Glutamatergic neuron (in vitro differentiated cells): Measurements from ENCODE around the gene CLPTM1L. TPM values are rescaled to one million over a fixed set of nuclear protein-coding genes. Genes with fewer than 3 reads are reported as not detected.
A peak's percentile ranks its signal among the peaks of the same experiment; 100 is the strongest.
"Not testable (repeated sequence)": the region's sequence is repeated elsewhere in the genome, so short reads cannot be mapped to it uniquely, and the experiment has no call there.

Source experiments
- DNase-seq: peaks from one replicate; pipeline ENCODE4 v3.0.0; 2022
- H3K27ac Mint-ChIP-seq: one replicate; pipeline ENCODE4 v1.8.0; 2020; ENCODE audit warnings: mild to moderate bottlenecking, mixed read lengths, inconsistent platforms; ENCODE audit not compliant: unreplicated experiment
- H3K27me3 Mint-ChIP-seq: one replicate; pipeline ENCODE4 v1.8.0; 2020; ENCODE audit warnings: mild to moderate bottlenecking, moderate library complexity, mixed read lengths, inconsistent platforms; ENCODE audit not compliant: unreplicated experiment
- H3K36me3 Mint-ChIP-seq: one replicate; pipeline ENCODE4 v1.8.0; 2020; ENCODE audit warnings: mild to moderate bottlenecking, mixed read lengths, inconsistent platforms; ENCODE audit not compliant: unreplicated experiment
- H3K4me1 Mint-ChIP-seq: one replicate; pipeline ENCODE4 v1.8.0; 2020; ENCODE audit warnings: mild to moderate bottlenecking, low read depth, mixed read lengths, inconsistent platforms; ENCODE audit not compliant: unreplicated experiment
- H3K4me3 Mint-ChIP-seq: one replicate; pipeline ENCODE4 v1.8.0; 2020; ENCODE audit warnings: mild to moderate bottlenecking, mixed read lengths, inconsistent platforms; ENCODE audit not compliant: unreplicated experiment
- H3K9me3 Mint-ChIP-seq: one replicate; pipeline ENCODE4 v1.8.0; 2020; ENCODE audit warnings: mild to moderate bottlenecking, moderate library complexity, mixed read lengths, inconsistent platforms; ENCODE audit not compliant: unreplicated experiment
- total RNA-seq: library from RNA; stranded (reverse); fragmentation: NEBNext Ultra II Directional; extraction: Animal tissue kit (Norgen Biotek cat#: 25700); gene quantifications from one replicate; pipeline ENCODE4 v1.2.1, GENCODE V29; 2021; ENCODE audit not compliant: unreplicated experiment
- TF ChIP-seq, protein P1 (sequence below): fragments of 200-600 bp; sonication (generic); IDR thresholded peaks from one replicate; pipeline ENCODE4 v1.5.0; 2021; ENCODE audit not compliant: partially characterized antibody, unreplicated experiment

The CLPTM1L gene
- total RNA-seq, 1 donor from 2014 or later, result 95.2 TPM

DNA sequence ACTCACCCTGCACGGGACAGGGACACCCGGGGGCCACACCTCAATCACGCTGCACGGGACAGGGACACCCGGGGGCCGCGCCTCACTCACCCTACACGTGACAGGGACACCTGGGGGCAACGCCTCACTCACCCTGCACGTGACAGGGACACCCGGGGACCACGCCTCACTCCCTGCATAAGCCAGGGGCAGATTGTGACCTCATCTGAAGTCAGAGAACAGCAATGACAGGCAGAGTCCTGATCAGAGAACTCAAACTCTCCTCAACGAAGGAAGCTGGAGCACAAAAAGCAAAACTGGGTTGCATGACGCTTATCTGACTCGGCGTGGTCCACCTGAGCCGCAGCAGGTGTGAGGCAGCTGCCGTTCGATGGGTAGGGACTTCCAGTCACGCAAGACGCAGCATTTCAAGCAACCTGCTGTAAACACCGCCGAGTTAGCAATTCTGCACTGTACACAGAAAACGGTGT lies 53.3 kb downstream of the CLPTM1L start:
- Mint-ChIP-seq H3K4me1 (peaks cover 11% of the 10 kb centered on the region), H3K9me3 (peaks cover 16% of the 10 kb centered on the region), H3K27me3 (peaks cover 11% of the 10 kb centered on the region), H3K36me3 (peaks cover 6% of the 10 kb centered on the region), H3K4me3 (no peak overlapping the region), H3K27ac (no peak overlapping the region)
- TF ChIP-seq, protein P1, sequence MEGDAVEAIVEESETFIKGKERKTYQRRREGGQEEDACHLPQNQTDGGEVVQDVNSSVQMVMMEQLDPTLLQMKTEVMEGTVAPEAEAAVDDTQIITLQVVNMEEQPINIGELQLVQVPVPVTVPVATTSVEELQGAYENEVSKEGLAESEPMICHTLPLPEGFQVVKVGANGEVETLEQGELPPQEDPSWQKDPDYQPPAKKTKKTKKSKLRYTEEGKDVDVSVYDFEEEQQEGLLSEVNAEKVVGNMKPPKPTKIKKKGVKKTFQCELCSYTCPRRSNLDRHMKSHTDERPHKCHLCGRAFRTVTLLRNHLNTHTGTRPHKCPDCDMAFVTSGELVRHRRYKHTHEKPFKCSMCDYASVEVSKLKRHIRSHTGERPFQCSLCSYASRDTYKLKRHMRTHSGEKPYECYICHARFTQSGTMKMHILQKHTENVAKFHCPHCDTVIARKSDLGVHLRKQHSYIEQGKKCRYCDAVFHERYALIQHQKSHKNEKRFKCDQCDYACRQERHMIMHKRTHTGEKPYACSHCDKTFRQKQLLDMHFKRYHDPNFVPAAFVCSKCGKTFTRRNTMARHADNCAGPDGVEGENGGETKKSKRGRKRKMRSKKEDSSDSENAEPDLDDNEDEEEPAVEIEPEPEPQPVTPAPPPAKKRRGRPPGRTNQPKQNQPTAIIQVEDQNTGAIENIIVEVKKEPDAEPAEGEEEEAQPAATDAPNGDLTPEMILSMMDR, result no peak
- DNase-seq, result no peak

DNA sequence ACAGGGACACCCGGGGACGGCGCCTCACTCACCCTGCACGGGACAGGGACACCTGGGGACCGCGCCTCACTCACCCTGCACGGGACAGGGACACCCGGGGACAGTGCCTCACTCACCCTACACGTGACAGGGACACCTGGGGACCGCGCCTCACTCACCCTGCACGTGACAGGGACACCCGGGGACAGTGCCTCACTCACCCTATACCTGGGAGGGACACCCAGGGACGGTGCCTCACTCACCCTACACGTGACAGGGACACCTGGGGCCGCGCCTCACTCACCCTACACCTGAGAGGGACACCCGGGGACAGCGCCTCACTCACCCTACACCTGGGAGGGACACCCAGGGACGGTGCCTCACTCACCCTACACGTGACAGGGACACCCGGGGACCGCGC lies 53.9 kb downstream of the CLPTM1L start:
- peaks cover 17% of the 10 kb centered on the region for H3K9me3 Mint-ChIP-seq
- not testable (repeated sequence) for H3K4me3 Mint-ChIP-seq, DNase-seq, H3K27ac Mint-ChIP-seq, H3K4me1 Mint-ChIP-seq
- H3K27me3 Mint-ChIP-seq, result peaks cover 14% of the 10 kb centered on the region
- H3K36me3 Mint-ChIP-seq, result peaks cover 10% of the 10 kb centered on the region

DNA sequence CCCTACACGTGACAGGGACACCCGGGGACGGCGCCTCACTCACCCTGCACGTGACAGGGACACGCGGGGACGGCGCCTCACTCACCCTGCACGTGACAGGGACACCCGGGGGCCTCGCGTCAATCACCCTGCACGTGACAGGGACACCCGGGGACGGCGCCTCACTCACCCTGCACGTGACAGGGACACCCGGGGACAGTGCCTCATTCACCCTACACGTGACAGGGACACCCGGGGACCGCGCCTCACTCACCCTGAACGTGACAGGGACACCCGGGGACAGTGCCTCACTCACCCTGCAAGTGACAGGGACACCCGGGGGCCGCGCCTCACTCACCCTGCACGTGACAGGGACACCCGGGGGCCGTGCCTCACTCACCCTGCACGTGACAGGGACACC lies 55.3 kb downstream of the CLPTM1L start:
- DNase-seq, H3K4me3 Mint-ChIP-seq, H3K4me1 Mint-ChIP-seq, H3K27ac Mint-ChIP-seq: not testable (repeated sequence)
- peaks cover 19% of the 10 kb centered on the region for H3K9me3 Mint-ChIP-seq
- H3K36me3 Mint-ChIP-seq, result peaks cover 11% of the 10 kb centered on the region
- H3K27me3 Mint-ChIP-seq, result peaks cover 14% of the 10 kb centered on the region

DNA sequence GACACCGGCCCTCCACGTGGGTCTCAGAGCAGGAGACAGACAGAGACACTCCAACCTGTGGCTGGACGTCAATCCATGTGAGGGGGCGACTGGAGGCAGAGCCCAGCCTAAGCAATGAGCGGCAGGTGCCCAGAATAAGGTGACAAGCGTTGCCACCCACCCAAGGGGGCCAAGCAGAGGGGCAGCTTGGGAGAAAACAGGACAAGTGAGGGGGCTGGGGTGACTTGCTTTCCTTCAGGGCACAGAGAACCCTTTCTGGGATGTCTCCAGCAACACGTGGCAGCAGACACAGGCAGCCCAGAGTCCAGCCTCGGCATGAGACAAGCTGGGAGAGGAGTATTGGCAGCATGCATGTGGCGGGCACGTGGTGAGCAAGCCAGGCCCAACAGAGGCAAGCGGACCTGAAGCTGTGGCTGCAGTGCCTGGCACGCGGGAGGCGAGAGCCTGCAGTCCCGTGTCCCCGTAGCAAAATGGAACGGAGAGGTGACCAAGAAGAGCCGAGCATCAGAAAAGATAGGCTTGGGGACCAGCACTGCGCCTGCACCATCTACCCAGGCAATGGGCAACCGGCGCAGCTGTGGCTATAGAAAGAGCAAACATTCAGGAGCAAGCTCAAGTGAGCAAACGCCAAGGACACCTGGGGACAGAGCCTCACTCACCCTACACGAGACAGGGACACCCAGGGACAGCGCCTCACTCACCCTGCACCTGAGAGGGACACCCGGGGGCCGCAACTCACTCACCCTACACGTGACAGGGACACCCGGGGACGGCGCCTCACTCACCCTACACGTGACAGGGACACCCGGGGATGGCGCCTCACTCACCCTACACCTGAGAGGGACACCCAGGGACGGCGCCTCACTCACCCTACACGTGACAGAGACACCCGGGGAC lies 56.2 kb downstream of the CLPTM1L start:
- Mint-ChIP-seq H3K9me3 (peaks cover 23% of the 10 kb centered on the region), H3K4me1 (peaks cover 7% of the 10 kb centered on the region), H3K36me3 (peaks cover 11% of the 10 kb centered on the region), H3K27ac (peak overlapping the region; percentile 5), H3K4me3 (no peak overlapping the region), H3K27me3 (peaks cover 16% of the 10 kb centered on the region)
- DNase-seq, result no peak
- TF ChIP-seq, protein P1, result no peak

GRCh38 chr5:1285883-1286291 lies 59.0 kb downstream of the CLPTM1L start:
- peaks cover 16% of the 10 kb centered on the region for H3K36me3 Mint-ChIP-seq
- TF ChIP-seq, protein P1, result no peak
- no peak for DNase-seq
- peaks cover 9% of the 10 kb centered on the region for H3K27me3 Mint-ChIP-seq
- H3K4me3 Mint-ChIP-seq, result no peak overlapping the region
- H3K27ac Mint-ChIP-seq, result no peak overlapping the region
- H3K9me3 Mint-ChIP-seq, result peaks cover 19% of the 10 kb centered on the region
- H3K4me1 Mint-ChIP-seq, result peaks cover 1% of the 10 kb centered on the region

GRCh38 chr5:1285141-1285540 lies 59.8 kb downstream of the CLPTM1L start:
- Mint-ChIP-seq H3K36me3 (peaks cover 16% of the 10 kb centered on the region), H3K4me3 (no peak overlapping the region), H3K9me3 (peaks cover 19% of the 10 kb centered on the region), H3K27me3 (peaks cover 9% of the 10 kb centered on the region), H3K4me1 (peaks cover 1% of the 10 kb centered on the region), H3K27ac (peak overlapping the region; percentile 33)
- TF ChIP-seq, protein P1, result no peak
- DNase-seq, result no peak

DNA sequence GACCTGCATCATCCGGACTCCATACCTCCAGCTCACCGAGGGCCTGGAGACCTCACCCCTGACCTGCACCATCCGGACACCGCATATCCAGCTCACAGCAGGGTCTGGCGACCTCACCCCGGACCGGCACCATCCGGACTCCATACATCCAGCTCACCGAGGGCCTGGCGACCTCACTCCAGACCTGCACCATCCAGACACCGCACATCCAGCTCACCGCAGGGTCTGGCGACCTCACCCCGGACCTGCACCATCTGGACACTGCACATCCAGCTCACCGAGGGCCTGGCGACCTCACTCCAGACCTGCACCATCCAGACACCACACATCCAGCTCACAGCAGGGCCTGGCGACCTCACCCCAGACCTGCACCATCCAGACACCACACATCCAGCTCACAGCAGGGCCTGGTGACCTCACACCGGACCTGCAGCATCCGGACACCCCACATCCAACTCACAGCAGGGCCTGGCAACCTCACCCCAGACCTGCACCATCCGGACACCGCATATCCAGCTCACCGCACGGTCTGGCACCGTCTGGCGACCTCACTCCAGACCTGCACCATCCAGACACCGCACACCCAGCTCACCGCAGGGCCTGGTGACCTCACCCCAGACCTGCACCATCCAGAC lies 60.4 kb downstream of the CLPTM1L start:
- not testable (repeated sequence) for H3K27me3 Mint-ChIP-seq, H3K4me3 Mint-ChIP-seq, H3K4me1 Mint-ChIP-seq, DNase-seq
- Mint-ChIP-seq H3K27ac (peak overlapping the region; percentile 77), H3K9me3 (peaks cover 19% of the 10 kb centered on the region), H3K36me3 (peaks cover 16% of the 10 kb centered on the region)

DNA sequence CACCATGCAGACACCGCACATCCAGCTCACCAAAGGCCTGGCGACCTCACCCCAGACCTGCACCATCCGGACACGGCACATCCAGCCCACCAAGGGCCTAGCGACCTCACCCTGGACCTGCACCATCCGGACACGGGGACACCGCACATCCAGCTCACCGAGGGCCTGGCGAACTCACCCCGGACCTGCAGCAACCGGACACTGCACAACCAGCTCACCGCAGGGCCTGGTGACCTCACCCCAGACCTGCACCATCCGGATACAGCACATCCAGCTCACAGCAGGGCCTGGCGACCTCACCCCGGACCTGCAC lies 61.2 kb downstream of the CLPTM1L start:
- H3K4me3 Mint-ChIP-seq, DNase-seq, H3K27me3 Mint-ChIP-seq, H3K4me1 Mint-ChIP-seq: not testable (repeated sequence)
- Mint-ChIP-seq H3K36me3 (peaks cover 16% of the 10 kb centered on the region), H3K9me3 (peaks cover 19% of the 10 kb centered on the region), H3K27ac (peak overlapping the region; percentile 28)
